SU-DHL-6 (cell line): ENCODE measurements around the gene RGS21.

Source experiments
- H2AFZ ChIP-seq: fragments of 200-600 bp; sonication (generic); 2 replicates; pipeline ENCODE4 v1.6.1; 2014; ENCODE audit warnings: low read depth, mild to moderate bottlenecking, moderate library complexity, mixed read lengths, antibody characterized with exemption, low read length; ENCODE audit not compliant: severe bottlenecking
- H3F3A ChIP-seq: fragments of 200-600 bp; shearing (Covaris generic); 2 replicates; pipeline ENCODE4 v1.6.0; 2016; ENCODE audit warnings: antibody characterized with exemption, mild to moderate bottlenecking; ENCODE audit not compliant: insufficient read depth
- H3K27ac ChIP-seq: fragments of 200-600 bp; sonication (generic); 2 replicates; pipeline ENCODE4 v1.5.1; 2016; ENCODE audit warnings: low read depth, mild to moderate bottlenecking, low read length, moderate library complexity, mixed read lengths
- H3K27me3 ChIP-seq: fragments of 200-600 bp; sonication (generic), shearing (Covaris generic); 2 replicates; pipeline ENCODE4 v1.6.0; 2014; ENCODE audit warnings: mild to moderate bottlenecking, low read length
- H3K36me3 ChIP-seq: fragments of 200-600 bp; sonication (generic); 2 replicates; pipeline ENCODE4 v1.6.1; 2014; ENCODE audit warnings: mild to moderate bottlenecking, low read length, mixed read lengths
- H3K4me2 ChIP-seq: fragments of 300-600, 200-600 bp; shearing (Covaris generic), sonication (generic); 2 replicates; pipeline ENCODE4 v1.6.0; 2014; ENCODE audit warnings: low read length, low read depth, mild to moderate bottlenecking; ENCODE audit not compliant: poor library complexity, severe bottlenecking
- H3K4me3 ChIP-seq: fragments of 200-600 bp; sonication (generic); 2 replicates; pipeline ENCODE4 v1.5.1; 2014; ENCODE audit warnings: antibody characterized with exemption, low read length, mild to moderate bottlenecking, mixed read lengths; ENCODE audit not compliant: insufficient read depth, poor library complexity, severe bottlenecking
- H3K79me2 ChIP-seq: fragments of 200-600 bp; sonication (generic); 2 replicates; pipeline ENCODE4 v1.6.1; 2014; ENCODE audit warnings: mild to moderate bottlenecking, low read length, moderate library complexity; ENCODE audit not compliant: insufficient read depth
- H3K9ac ChIP-seq: fragments of 200-600 bp; sonication (generic); 2 replicates; pipeline ENCODE4 v1.7.0; 2014; ENCODE audit warnings: mild to moderate bottlenecking, low read length
- H3K9me2 ChIP-seq: fragments of 200-600 bp; sonication (generic); replicated peaks from 2 replicates; pipeline ENCODE4 v1.6.1; 2014; ENCODE audit warnings: low read length; ENCODE audit not compliant: insufficient read depth
- H3K9me3 ChIP-seq: fragments of 200-600 bp; sonication (generic); 2 replicates; pipeline ENCODE4 v1.6.1; 2014; ENCODE audit warnings: low read length, mixed read lengths; ENCODE audit not compliant: insufficient read depth
- H4K20me1 ChIP-seq: fragments of 200-600 bp; sonication (generic); 2 replicates; pipeline ENCODE4 v1.6.1; 2014; ENCODE audit warnings: low read depth, mild to moderate bottlenecking, antibody characterized with exemption, low read length, moderate library complexity, mixed read lengths
- CTCF ChIP-seq: fragments of 200-600 bp; sonication (generic); IDR thresholded peaks from one replicate; pipeline ENCODE4 v1.5.1; 2017; ENCODE audit warnings: antibody characterized with exemption, mild to moderate bottlenecking, low read length, moderate library complexity; ENCODE audit not compliant: insufficient read depth, poor library complexity, severe bottlenecking
- EZH2phosphoT487 ChIP-seq: fragments of 200-600 bp; sonication (generic), shearing (Covaris generic); conservative IDR thresholded peaks from 2 replicates; pipeline ENCODE4 v1.6.1; 2018; ENCODE audit warnings: mild to moderate bottlenecking, antibody characterized with exemption, low read length, moderate library complexity, mixed read lengths

Gene RGS21

GRCh38 chr1:192350356-192350755 lies 33.6 kb downstream of the RGS21 start:
- Histone ChIP-seq H3K9me3 (no peaks in the 10 kb centered on the region), H3K9me2 (no peaks in the 10 kb centered on the region), H3K27me3 (no peaks in the 10 kb centered on the region), H3K36me3 (no peaks in the 10 kb centered on the region), H3F3A (no peaks in the 10 kb centered on the region), H2AFZ (no peak overlapping the region), H4K20me1 (no peaks in the 10 kb centered on the region), H3K27ac (no peak overlapping the region), H3K4me2 (no peak overlapping the region), H3K9ac (no peak overlapping the region), H3K4me3 (no peak overlapping the region), H3K79me2 (no peaks in the 10 kb centered on the region)
- TF ChIP-seq CTCF (no peak), EZH2phosphoT487 (no peak)

- no peak overlapping the region for H3K4me2 ChIP-seq
- H3K4me3 ChIP-seq, result no peak overlapping the region
- H3K9me2 ChIP-seq, result no peaks in the 10 kb centered on the region
- H3K79me2 ChIP-seq, result no peaks in the 10 kb centered on the region
- no peaks in the 10 kb centered on the region for H4K20me1 ChIP-seq
- no peaks in the 10 kb centered on the region for H3K27me3 ChIP-seq
- H3K36me3 ChIP-seq, result no peaks in the 10 kb centered on the region
- no peak overlapping the region for H3K9ac ChIP-seq
- no peak overlapping the region for H2AFZ ChIP-seq
- no peak overlapping the region for H3K27ac ChIP-seq
- no peaks in the 10 kb centered on the region for H3F3A ChIP-seq
- TF ChIP-seq EZH2phosphoT487 (no peak), CTCF (no peak)
- H3K9me3 ChIP-seq, result no peaks in the 10 kb centered on the region
Measured at GRCh38 chr1:192351550-192351949, 34.8 kb downstream of the RGS21 start.

- H3K79me2 ChIP-seq, result no peaks in the 10 kb centered on the region
Measured at GRCh38 chr1:192357924-192358323, 41.1 kb downstream of the RGS21 start.

More at GRCh38 chr1:192357924-192358323, 41.1 kb downstream of the RGS21 start:
- H3K4me2 ChIP-seq, result no peak overlapping the region
- H3K36me3 ChIP-seq, result no peaks in the 10 kb centered on the region
- no peaks in the 10 kb centered on the region for H3K9me3 ChIP-seq
- H4K20me1 ChIP-seq, result no peaks in the 10 kb centered on the region
- H3K9ac ChIP-seq, result no peak overlapping the region
- H2AFZ ChIP-seq, result no peak overlapping the region
- H3F3A ChIP-seq, result no peaks in the 10 kb centered on the region
- TF ChIP-seq CTCF (no peak), EZH2phosphoT487 (no peak)
- no peaks in the 10 kb centered on the region for H3K27me3 ChIP-seq
- H3K9me2 ChIP-seq, result no peaks in the 10 kb centered on the region
- no peak overlapping the region for H3K4me3 ChIP-seq
- no peak overlapping the region for H3K27ac ChIP-seq
